ENCODE data around the gene FBXO40.

Gene FBXO40

DNA sequence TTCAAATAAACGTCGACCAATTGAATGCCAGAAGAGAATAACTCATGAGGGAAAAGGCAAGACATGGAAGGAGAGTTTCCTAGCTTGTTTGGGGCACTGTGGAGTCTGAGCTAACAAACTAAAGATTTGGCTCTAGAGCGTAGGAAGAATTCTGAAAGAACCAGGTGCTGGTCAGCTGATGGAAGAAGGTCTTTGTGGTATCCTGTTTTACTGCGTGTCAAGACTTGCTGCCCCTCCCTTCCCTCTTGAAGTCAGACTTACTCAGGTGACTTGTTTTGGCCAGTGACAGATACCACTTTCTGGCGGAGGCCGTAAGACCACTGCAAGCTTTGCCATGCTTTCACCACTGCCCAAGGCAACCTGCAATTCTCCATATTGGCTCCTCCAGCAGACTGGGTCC lies 68.2 kb downstream of the FBXO40 start:
- no peak for DNase-seq (ENCODE audit: low read depth)
- H3K4me3 ChIP-seq (replicated peaks; ENCODE audit: low read depth, low read length): no peak overlapping the region
- TF ChIP-seq CTCF (IDR thresholded peaks at IDR 0.05; ENCODE audit: low read length, missing control alignments): no peak

DNA sequence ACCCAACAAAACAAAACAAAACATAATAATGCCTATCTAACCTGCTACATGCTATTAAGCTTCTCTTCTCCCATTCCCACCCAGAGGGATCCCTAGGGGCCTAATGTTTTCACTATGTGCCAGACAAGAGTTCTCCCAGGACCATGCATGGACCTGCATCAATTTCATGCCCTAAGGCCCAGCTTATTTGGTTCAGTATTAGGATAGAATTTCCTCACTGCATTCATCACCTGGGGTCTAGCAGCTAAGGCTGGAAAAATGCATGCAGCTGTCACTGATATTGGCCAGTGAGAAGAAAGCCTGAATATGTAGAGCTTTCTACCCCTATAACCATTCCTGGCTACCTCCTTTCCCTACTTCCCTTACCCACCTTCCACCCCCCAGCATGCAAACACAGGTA lies 69.6 kb downstream of the FBXO40 start:
- no peak for TF ChIP-seq CTCF (IDR thresholded peaks at IDR 0.05; ENCODE audit: low read length, missing control alignments)
- no peak for DNase-seq (ENCODE audit: low read depth)

GRCh38 chr3:121663171-121663847 lies 70.1 kb downstream of the FBXO40 start:
- H3K4me3 ChIP-seq (replicated peaks; ENCODE audit: low read depth, low read length): no peak overlapping the region
- no peak for DNase-seq (ENCODE audit: low read depth)
- TF ChIP-seq CTCF (IDR thresholded peaks at IDR 0.05; ENCODE audit: low read length, missing control alignments): no peak

More for the DNA sequence above, 69.6 kb downstream of the FBXO40 start:
- H3K4me3 ChIP-seq (replicated peaks; ENCODE audit: low read depth, low read length): no peak overlapping the region

- TF ChIP-seq CTCF (IDR thresholded peaks at IDR 0.05; ENCODE audit: low read length, missing control alignments): no peak
- no peak overlapping the region for H3K4me3 ChIP-seq (replicated peaks; ENCODE audit: low read depth, low read length)
- DNase-seq (ENCODE audit: low read depth): no peak
Observed at GRCh38 chr3:121665488-121665887, 72.3 kb downstream of the FBXO40 start.

- no peak for DNase-seq (ENCODE audit: low read depth)
- no peak overlapping the region for H3K4me3 ChIP-seq (replicated peaks; ENCODE audit: low read depth, low read length)
- TF ChIP-seq CTCF (IDR thresholded peaks at IDR 0.05; ENCODE audit: low read length, missing control alignments): no peak
Observed at GRCh38 chr3:121667333-121667732, 74.2 kb downstream of the FBXO40 start.

- no peak for DNase-seq (ENCODE audit: low read depth)
- no peak for TF ChIP-seq CTCF (IDR thresholded peaks at IDR 0.05; ENCODE audit: low read length, missing control alignments)
- no peak overlapping the region for H3K4me3 ChIP-seq (replicated peaks; ENCODE audit: low read depth, low read length)
Observed at GRCh38 chr3:121670676-121671075, 77.5 kb downstream of the FBXO40 start.

DNA sequence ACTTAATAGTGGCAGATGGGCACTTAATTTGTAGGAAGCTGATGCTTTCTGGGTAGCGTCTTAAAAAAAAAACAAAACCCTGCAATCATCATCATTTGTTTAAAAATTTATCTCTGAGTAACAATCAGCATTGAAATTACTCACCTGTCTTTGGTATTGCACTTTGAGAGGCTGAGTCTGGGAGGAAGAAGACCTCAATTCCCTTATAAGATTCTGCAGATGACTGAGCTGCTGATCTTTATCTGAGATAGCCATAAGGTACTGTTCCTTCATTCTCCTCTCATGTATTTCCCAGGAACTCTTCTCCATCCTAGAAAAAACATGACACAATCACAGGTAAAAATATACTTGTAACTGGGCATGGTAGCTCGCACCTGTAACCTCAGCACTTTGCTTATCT lies 84.0 kb downstream of the FBXO40 start:
- no peak for TF ChIP-seq CTCF (IDR thresholded peaks at IDR 0.05; ENCODE audit: low read length, missing control alignments)
- no peak overlapping the region for H3K4me3 ChIP-seq (replicated peaks; ENCODE audit: low read depth, low read length)
- DNase-seq (ENCODE audit: low read depth): no peak

Measured in fibroblast of pulmonary artery (primary cell).